GM12878 (cell line): ENCODE results near the gene NKAIN2. TPM values are rescaled to one million over a fixed set of nuclear protein-coding genes. Genes with fewer than 3 reads are reported as not detected.

Source experiments
- ATAC-seq: fragments of 200-7000 bp; cut with Tn5 transposase; 3 replicates; pipeline ENCODE4 v1.9.1; 2020; ENCODE audit warnings: mild to moderate bottlenecking, moderate library complexity
- BruUV-seq: library from RNA; stranded (reverse); fragments of 400-500 nt; replicated peaks from 2 replicates; lab custom pipeline; 2021; lab: Mats Ljungman, UMichigan
- CTCF ChIA-PET: fragments of 300-600 bp; sonication (Branson Sonifier 250); formaldehyde crosslinking; extraction: SDS; loops from one replicate; lab custom pipeline; 2021; ENCODE audit warnings: inconsistent platforms; lab: Yijun Ruan, JAX
- POLR2A ChIA-PET: fragments of 350-600 bp; formaldehyde crosslinking; extraction: SDS; loops from one replicate; lab custom pipeline; 2021; ENCODE audit warnings: inconsistent platforms; lab: Charles Lee
- RAD21 ChIA-PET: fragments of 300-600 bp; sonication (Branson Sonifier 250); formaldehyde crosslinking; loops from one replicate; lab custom pipeline; 2023; ENCODE audit warnings: antibody characterized with exemption; ENCODE audit not compliant: unreplicated experiment; lab: Charles Lee
- SMC1A ChIA-PET: fragments of 300-600 bp; sonication (Branson Sonifier 250); formaldehyde crosslinking; loops from one replicate; lab custom pipeline; 2023; ENCODE audit not compliant: unreplicated experiment, uncharacterized antibody; lab: Charles Lee
- DNase-seq: peaks from one replicate; pipeline ENCODE4 v3.0.0-alpha.2; 2011; ENCODE audit warnings: low read depth, low spot score
- FAIRE-seq: peaks from 3 replicates; lab custom pipeline; 2011; peaks lifted over from hg19 to GRCh38; lab: Jason Lieb, UNC
- H2AFZ ChIP-seq: 2 replicates; pipeline ENCODE4 v1.6.0; 2011; ENCODE audit warnings: low read depth, low read length, control low read depth; ENCODE audit not compliant: control insufficient read depth
- H3K27ac ChIP-seq: 2 replicates; pipeline ENCODE4 v1.5.1; 2011; ENCODE audit warnings: control low read depth; ENCODE audit not compliant: control insufficient read depth, insufficient read depth
- H3K27me3 ChIP-seq, 2 experiments: replicated peaks in 1 of 2; 2 replicates each; pipeline versions ENCODE4 v1.6.0 to v1.6.1; 2011; ENCODE audit warnings: low read length in 1 of 2; ENCODE audit not compliant: control insufficient read depth in 2 of 2, insufficient read depth in 2 of 2
- H3K36me3 ChIP-seq, 2 experiments: 2 replicates each; pipeline ENCODE4 v1.5.1; 2011; ENCODE audit warnings: low read length in 1 of 2; ENCODE audit not compliant: control insufficient read depth in 2 of 2, insufficient read depth in 2 of 2
- H3K4me1 ChIP-seq: 2 replicates; pipeline ENCODE4 v1.6.1; 2011; ENCODE audit warnings: mild to moderate bottlenecking, low read length, moderate library complexity, mixed read lengths; ENCODE audit not compliant: control insufficient read depth, insufficient read depth
- H3K4me2 ChIP-seq: 2 replicates; pipeline ENCODE4 v1.6.0; 2011; ENCODE audit warnings: control low read depth; ENCODE audit not compliant: control insufficient read depth, insufficient read depth
- H3K4me3 ChIP-seq: fragments of 200-600 bp; sonication (generic); 2 replicates; pipeline ENCODE4 v1.5.1; 2016
- H3K79me2 ChIP-seq: 2 replicates; pipeline ENCODE4 v1.6.0; 2011; ENCODE audit warnings: low read length; ENCODE audit not compliant: control insufficient read depth, insufficient read depth
- H3K9ac ChIP-seq: 2 replicates; pipeline ENCODE4 v1.8.0; 2011; ENCODE audit warnings: low read length, control low read depth, mixed read lengths; ENCODE audit not compliant: control insufficient read depth, insufficient read depth
- H3K9me3 ChIP-seq: replicated peaks from 3 replicates; pipeline ENCODE4 v1.5.1; 2011; ENCODE audit warnings: mild to moderate bottlenecking, low read length; ENCODE audit not compliant: control insufficient read depth, insufficient read depth
- H4K20me1 ChIP-seq: 2 replicates; pipeline ENCODE4 v1.6.0; 2011; ENCODE audit not compliant: control insufficient read depth, insufficient read depth
- ESRRA ChIP-seq: IDR thresholded peaks from 2 replicates; pipeline ENCODE4 v1.6.1; 2012; ENCODE audit warnings: mild to moderate bottlenecking, low read length, improper control_type of control experiment
- NFIC ChIP-seq: IDR thresholded peaks from 2 replicates; pipeline ENCODE4 v1.6.1; 2012; ENCODE audit warnings: low read depth, mild to moderate bottlenecking, inconsistent platforms, low read length, moderate library complexity
- NR2C1 ChIP-seq: fragments of 450-650 bp; IDR thresholded peaks from 2 replicates; pipeline ENCODE4 v1.6.1; 2017; ENCODE audit warnings: antibody characterized with exemption, mild to moderate bottlenecking, moderate library complexity
- POLR2AphosphoS2 ChIP-seq: IDR thresholded peaks from 2 replicates; pipeline ENCODE4 v1.6.1; 2011; ENCODE audit warnings: low read depth, mild to moderate bottlenecking, low read length, improper control_type of control experiment, moderate library complexity
- SIN3A ChIP-seq: IDR thresholded peaks from 2 replicates; pipeline ENCODE4 v1.6.1; 2012; ENCODE audit warnings: low read depth, low read length, improper control_type of control experiment
- SP1 ChIP-seq: IDR thresholded peaks from one replicate; pipeline ENCODE4 v1.6.1; 2011; ENCODE audit warnings: low read depth, low read length
- ZNF217 ChIP-seq: fragments of 450-650 bp; IDR thresholded peaks from 2 replicates; pipeline ENCODE4 v1.6.1; 2017; ENCODE audit warnings: antibody characterized with exemption, mild to moderate bottlenecking
- ZNF24 ChIP-seq: fragments of 450-650 bp; IDR thresholded peaks from 2 replicates; pipeline ENCODE4 v1.6.1; 2017; ENCODE audit warnings: antibody characterized with exemption, mild to moderate bottlenecking
- whole genome bisulfite sequencing: methylation state at CpG from one replicate; pipeline ENCODE4 v1.1.6; 2016; ENCODE audit warnings: low lambda C conversion rate; ENCODE audit not compliant: insufficient replicate concordance, insufficient coverage; ENCODE audit errors: missing lambda C conversion rate; 5-methylcytosine and 5-hydroxymethylcytosine counted together
- in situ Hi-C: fragments of 300-500 bp; cut with MboI; formaldehyde crosslinking; loops from 9 replicates; pipeline ENCODE4 v1.14.3; 2018; ENCODE audit warnings: mixed read lengths
- intact Hi-C: fragments of 100-400 bp; cut with micrococcal nuclease; formaldehyde crosslinking; loops from one replicate; pipeline ENCODE4 v1.14.2; 2022; ENCODE audit not compliant: unreplicated experiment
- polyA plus RNA-seq, 11 experiments: library from polyadenylated mRNA; depleted of rRNA in 4 of 11; unstranded in 6 of 11; stranded (reverse) in 5 of 11; fragments of >200 nt; fragmentation: Nextera tagmentation in 4 of 11; fragmentation: Illumina TruSeq in 1 of 11; extraction: Ambion mirVana in 4 of 11; extraction: Trizol in 1 of 11; gene quantifications; 1 replicate in 1 of 11; 2 replicates in 10 of 11; pipeline versions ENCODE4 v1.2.1 to v1.2.3, GENCODE V29; 2011 to 2016; ENCODE audit warnings: inconsistent platforms in 2 of 11, missing spikeins in 2 of 11, low read depth in 1 of 11
- total RNA-seq, 4 experiments: library from RNA; depleted of rRNA in 3 of 4; stranded (reverse); fragments of >200 nt in 3 of 4; fragmentation: Illumina TruSeq in 1 of 4; extraction: Trizol in 1 of 4; gene quantifications; 2 replicates each; pipeline versions ENCODE4 v1.2.1 to v1.2.3, GENCODE V29; 2013 to 2021
- TF ChIP-seq, protein P1 (sequence below): fragments of 450-650 bp; IDR thresholded peaks from 2 replicates; pipeline ENCODE4 v1.6.1; 2017; ENCODE audit warnings: borderline replicate concordance
- TF ChIP-seq, protein P2 (sequence below): IDR thresholded peaks from 2 replicates; pipeline ENCODE4 v1.6.1; 2012; ENCODE audit warnings: mild to moderate bottlenecking, low read depth, low read length
- TF ChIP-seq, protein P3 (sequence below): IDR thresholded peaks from 2 replicates; pipeline ENCODE4 v1.6.1; 2011; ENCODE audit warnings: low read depth, low read length, improper control_type of control experiment, borderline replicate concordance
- TF ChIP-seq, protein P4 (sequence below): IDR thresholded peaks from 2 replicates; pipeline ENCODE4 v1.6.1; 2011; ENCODE audit warnings: mild to moderate bottlenecking, low read depth, low read length, moderate library complexity; ENCODE audit not compliant: insufficient replicate concordance

Gene NKAIN2
- total and polyA plus RNA-seq, 10 of the 15 experiments (the other 5 are each of a cell fraction or from before 2014, with no cell fraction given), result not detected

DNA sequence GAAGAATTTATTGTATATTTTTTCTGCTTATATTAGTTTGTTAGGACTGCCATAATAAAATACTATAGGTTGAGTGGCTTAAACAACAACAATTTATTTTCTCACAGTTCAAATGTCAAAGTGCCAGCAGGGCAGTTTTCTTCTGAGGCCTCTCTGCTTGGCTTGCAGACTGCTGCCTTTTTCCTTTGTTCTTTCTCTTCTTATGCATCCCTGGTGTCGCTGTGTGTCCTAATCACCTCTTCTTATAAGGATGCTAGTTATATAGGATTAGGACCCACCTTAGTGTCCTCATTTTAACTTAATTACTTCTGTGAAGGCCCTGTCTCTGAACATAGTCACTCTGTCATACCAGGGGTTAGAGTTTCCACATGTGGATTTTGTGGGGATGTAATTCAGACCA lies 354.4 kb downstream of the NKAIN2 start:
- TF ChIP-seq, protein P1, sequence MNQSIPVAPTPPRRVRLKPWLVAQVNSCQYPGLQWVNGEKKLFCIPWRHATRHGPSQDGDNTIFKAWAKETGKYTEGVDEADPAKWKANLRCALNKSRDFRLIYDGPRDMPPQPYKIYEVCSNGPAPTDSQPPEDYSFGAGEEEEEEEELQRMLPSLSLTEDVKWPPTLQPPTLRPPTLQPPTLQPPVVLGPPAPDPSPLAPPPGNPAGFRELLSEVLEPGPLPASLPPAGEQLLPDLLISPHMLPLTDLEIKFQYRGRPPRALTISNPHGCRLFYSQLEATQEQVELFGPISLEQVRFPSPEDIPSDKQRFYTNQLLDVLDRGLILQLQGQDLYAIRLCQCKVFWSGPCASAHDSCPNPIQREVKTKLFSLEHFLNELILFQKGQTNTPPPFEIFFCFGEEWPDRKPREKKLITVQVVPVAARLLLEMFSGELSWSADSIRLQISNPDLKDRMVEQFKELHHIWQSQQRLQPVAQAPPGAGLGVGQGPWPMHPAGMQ, result no peak
- TF ChIP-seq NR2C1 (no peak), SP1 (no peak), ZNF217 (no peak), SIN3A (no peak), POLR2AphosphoS2 (no peak), ZNF24 (no peak)

DNA sequence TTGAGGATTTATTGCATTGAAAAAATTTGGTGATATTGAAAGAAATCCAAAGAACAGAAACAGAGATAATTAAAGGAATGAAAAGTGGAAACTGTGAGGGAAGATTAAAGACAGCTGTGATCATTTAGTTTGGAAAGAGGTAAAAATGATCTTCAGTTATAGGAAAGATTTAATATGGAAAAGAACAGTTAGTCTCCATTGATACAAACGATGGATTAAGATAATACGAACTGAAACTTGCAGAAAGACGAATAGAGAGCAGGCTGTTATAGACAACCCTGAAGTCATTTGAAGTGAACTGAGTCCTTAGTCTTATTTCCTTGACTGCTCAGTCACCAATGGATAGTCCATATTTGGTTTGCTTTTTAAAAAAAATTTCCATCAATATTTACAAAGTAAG lies 360.0 kb downstream of the NKAIN2 start:
- H3K36me3 ChIP-seq, result no peaks in the 10 kb centered on the region
- FAIRE-seq, result no peak
- POLR2A ChIA-PET, result no interaction called here
- no peak overlapping the region for H3K4me3 ChIP-seq
- intact Hi-C loops (no loop called here), in situ Hi-C loops (no loop called here)
- H3K79me2 ChIP-seq, result no peaks in the 10 kb centered on the region
- H3K4me1 ChIP-seq, result no peaks in the 10 kb centered on the region
- no TSS peak for BruUV-seq
- ATAC-seq, result no peak
- H3K27ac ChIP-seq, result no peak overlapping the region
- H3K9me3 ChIP-seq, result no peaks in the 10 kb centered on the region
- WGBS, result 6% methylated on average over 3 of the region's 3 CpGs
- no peak overlapping the region for H3K4me2 ChIP-seq
- H4K20me1 ChIP-seq, result no peaks in the 10 kb centered on the region
- H3K9ac ChIP-seq, result no peak overlapping the region
- no peaks in the 10 kb centered on the region for H3K27me3 ChIP-seq
- H2AFZ ChIP-seq, result no peak overlapping the region
- CTCF ChIA-PET, result no interaction called here
- RAD21 ChIA-PET, result no interaction called here
- no peak for DNase-seq
- SMC1A ChIA-PET, result no interaction called here
- TF ChIP-seq, protein P2, sequence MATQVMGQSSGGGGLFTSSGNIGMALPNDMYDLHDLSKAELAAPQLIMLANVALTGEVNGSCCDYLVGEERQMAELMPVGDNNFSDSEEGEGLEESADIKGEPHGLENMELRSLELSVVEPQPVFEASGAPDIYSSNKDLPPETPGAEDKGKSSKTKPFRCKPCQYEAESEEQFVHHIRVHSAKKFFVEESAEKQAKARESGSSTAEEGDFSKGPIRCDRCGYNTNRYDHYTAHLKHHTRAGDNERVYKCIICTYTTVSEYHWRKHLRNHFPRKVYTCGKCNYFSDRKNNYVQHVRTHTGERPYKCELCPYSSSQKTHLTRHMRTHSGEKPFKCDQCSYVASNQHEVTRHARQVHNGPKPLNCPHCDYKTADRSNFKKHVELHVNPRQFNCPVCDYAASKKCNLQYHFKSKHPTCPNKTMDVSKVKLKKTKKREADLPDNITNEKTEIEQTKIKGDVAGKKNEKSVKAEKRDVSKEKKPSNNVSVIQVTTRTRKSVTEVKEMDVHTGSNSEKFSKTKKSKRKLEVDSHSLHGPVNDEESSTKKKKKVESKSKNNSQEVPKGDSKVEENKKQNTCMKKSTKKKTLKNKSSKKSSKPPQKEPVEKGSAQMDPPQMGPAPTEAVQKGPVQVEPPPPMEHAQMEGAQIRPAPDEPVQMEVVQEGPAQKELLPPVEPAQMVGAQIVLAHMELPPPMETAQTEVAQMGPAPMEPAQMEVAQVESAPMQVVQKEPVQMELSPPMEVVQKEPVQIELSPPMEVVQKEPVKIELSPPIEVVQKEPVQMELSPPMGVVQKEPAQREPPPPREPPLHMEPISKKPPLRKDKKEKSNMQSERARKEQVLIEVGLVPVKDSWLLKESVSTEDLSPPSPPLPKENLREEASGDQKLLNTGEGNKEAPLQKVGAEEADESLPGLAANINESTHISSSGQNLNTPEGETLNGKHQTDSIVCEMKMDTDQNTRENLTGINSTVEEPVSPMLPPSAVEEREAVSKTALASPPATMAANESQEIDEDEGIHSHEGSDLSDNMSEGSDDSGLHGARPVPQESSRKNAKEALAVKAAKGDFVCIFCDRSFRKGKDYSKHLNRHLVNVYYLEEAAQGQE, result no peak
- TF ChIP-seq, protein P3, sequence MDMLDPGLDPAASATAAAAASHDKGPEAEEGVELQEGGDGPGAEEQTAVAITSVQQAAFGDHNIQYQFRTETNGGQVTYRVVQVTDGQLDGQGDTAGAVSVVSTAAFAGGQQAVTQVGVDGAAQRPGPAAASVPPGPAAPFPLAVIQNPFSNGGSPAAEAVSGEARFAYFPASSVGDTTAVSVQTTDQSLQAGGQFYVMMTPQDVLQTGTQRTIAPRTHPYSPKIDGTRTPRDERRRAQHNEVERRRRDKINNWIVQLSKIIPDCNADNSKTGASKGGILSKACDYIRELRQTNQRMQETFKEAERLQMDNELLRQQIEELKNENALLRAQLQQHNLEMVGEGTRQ, result no peak
- TF ChIP-seq NFIC, result no peak
- no peak for TF ChIP-seq ESRRA
- TF ChIP-seq, protein P4, sequence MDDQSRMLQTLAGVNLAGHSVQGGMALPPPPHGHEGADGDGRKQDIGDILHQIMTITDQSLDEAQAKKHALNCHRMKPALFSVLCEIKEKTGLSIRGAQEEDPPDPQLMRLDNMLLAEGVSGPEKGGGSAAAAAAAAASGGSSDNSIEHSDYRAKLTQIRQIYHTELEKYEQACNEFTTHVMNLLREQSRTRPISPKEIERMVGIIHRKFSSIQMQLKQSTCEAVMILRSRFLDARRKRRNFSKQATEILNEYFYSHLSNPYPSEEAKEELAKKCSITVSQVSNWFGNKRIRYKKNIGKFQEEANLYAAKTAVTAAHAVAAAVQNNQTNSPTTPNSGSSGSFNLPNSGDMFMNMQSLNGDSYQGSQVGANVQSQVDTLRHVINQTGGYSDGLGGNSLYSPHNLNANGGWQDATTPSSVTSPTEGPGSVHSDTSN, result no peak

More for the DNA sequence above, 354.4 kb downstream of the NKAIN2 start:
- CTCF ChIA-PET, result no interaction called here
- ATAC-seq (no peak), DNase-seq (no peak), FAIRE-seq (no peak)
- 0% methylated on average over 1 of the region's 1 CpG for WGBS
- RAD21 ChIA-PET, result no interaction called here
- Histone ChIP-seq H3K4me2 (no peak overlapping the region), H3K4me1 (no peaks in the 10 kb centered on the region), H3K9ac (no peak overlapping the region), H3K27ac (no peak overlapping the region), H3K4me3 (no peak overlapping the region), H3K9me3 (no peaks in the 10 kb centered on the region), H2AFZ (no peak overlapping the region), H3K27me3 (no peaks in the 10 kb centered on the region), H4K20me1 (no peaks in the 10 kb centered on the region), H3K36me3 (no peaks in the 10 kb centered on the region), H3K79me2 (no peaks in the 10 kb centered on the region)
- in situ Hi-C loops (no loop called here), intact Hi-C loops (no loop called here)
- no TSS peak for BruUV-seq
- POLR2A ChIA-PET, result no interaction called here
- SMC1A ChIA-PET, result no interaction called here
